ENCODE data around the gene ZNF579.

- TF ChIP-seq FOXO4 (CRISPR knock-in tag; conservative IDR thresholded peaks at IDR 0.05) = no peak
- TF ChIP-seq DPF2 (CRISPR knock-in tag; IDR thresholded peaks at IDR 0.05; ENCODE audit: borderline replicate concordance, low read depth) = no peak
- TF ChIP-seq E2F1 (CRISPR knock-in tag; IDR thresholded peaks at IDR 0.05) = no peak
- TF ChIP-seq ZBTB20 (CRISPR knock-in tag; IDR thresholded peaks at IDR 0.05; ENCODE audit: borderline replicate concordance, low read depth) = no peak
- TF ChIP-seq NAIF1 (CRISPR knock-in tag; IDR thresholded peaks at IDR 0.05; ENCODE audit: borderline replicate concordance) = no peak
- no peak for TF ChIP-seq ZNF121 (CRISPR knock-in tag; IDR thresholded peaks at IDR 0.05)
- no peak for TF ChIP-seq ZNF776 (CRISPR knock-in tag; IDR thresholded peaks at IDR 0.05)
- no peak for TF ChIP-seq ZNF703 (CRISPR knock-in tag; IDR thresholded peaks at IDR 0.05; ENCODE audit: borderline replicate concordance)
- no peak for TF ChIP-seq ZNF350 (CRISPR knock-in tag; IDR thresholded peaks at IDR 0.05; ENCODE audit: borderline replicate concordance, low read depth)
- no peak for TF ChIP-seq HMGXB4 (CRISPR knock-in tag; IDR thresholded peaks at IDR 0.05; ENCODE audit: borderline replicate concordance in 1 of 2, low read depth in 1 of 2)
- TF ChIP-seq SMARCC2 (IDR thresholded peaks at IDR 0.05) = no peak
- no peak for TF ChIP-seq GMEB1 (CRISPR knock-in tag; IDR thresholded peaks at IDR 0.05; ENCODE audit: borderline replicate concordance)
These were observed 49.7 kb downstream of the ZNF579 start for GRCh38 chr19:55530996-55531395.
